CD14-positive monocyte (primary cell): ENCODE measurements around the gene DNAH9. TPM values are rescaled to one million over a fixed set of nuclear protein-coding genes. Genes with fewer than 3 reads are reported as not detected.

Experiments used
- DNase-seq, 3 donors: peaks; one replicate each; pipeline ENCODE4 v3.0.0-alpha.2; 2011 to 2022
- H2AFZ ChIP-seq: 2 replicates; pipeline ENCODE4 v1.6.0; 2012; ENCODE audit warnings: mild to moderate bottlenecking, low read depth, low read length, inconsistent platforms; ENCODE audit not compliant: insufficient read depth, poor library complexity, severe bottlenecking
- H3K27ac ChIP-seq, 2 donors: 1 replicate in 1 of 2; 2 replicates in 1 of 2; pipeline ENCODE4 v1.5.1; 2012 to 2013; ENCODE audit warnings: low read length in 2 of 2, control low read depth in 1 of 2, inconsistent platforms in 1 of 2, low read depth in 1 of 2, mild to moderate bottlenecking in 1 of 2
- H3K27me3 ChIP-seq, 2 donors: one replicate each; pipeline versions ENCODE4 v1.6.0 to v1.6.1; 2011 to 2013; ENCODE audit warnings: low read length in 2 of 2; ENCODE audit not compliant: control insufficient read depth in 2 of 2, insufficient read depth in 2 of 2
- H3K36me3 ChIP-seq, 2 donors: replicated peaks in 1 of 2; 1 replicate in 1 of 2; 2 replicates in 1 of 2; pipeline versions ENCODE4 v1.5.1 to v1.6.1; 2012 to 2013; ENCODE audit warnings: low read length in 2 of 2, control low read depth in 1 of 2, inconsistent platforms in 1 of 2, mild to moderate bottlenecking in 1 of 2; ENCODE audit not compliant: insufficient read depth in 2 of 2, control insufficient read depth in 1 of 2
- H3K4me1 ChIP-seq, 2 donors: 1 replicate in 1 of 2; 2 replicates in 1 of 2; pipeline versions ENCODE4 v1.5.1 to v1.6.1; 2012 to 2013; ENCODE audit warnings: low read length in 2 of 2, control low read depth in 1 of 2, inconsistent platforms in 1 of 2, mild to moderate bottlenecking in 1 of 2, moderate library complexity in 1 of 2; ENCODE audit not compliant: insufficient read depth in 2 of 2, control insufficient read depth in 1 of 2
- H3K4me2 ChIP-seq: replicated peaks from 2 replicates; pipeline ENCODE3; 2012; ENCODE audit warnings: low read length, moderate library complexity, mild to moderate bottlenecking; ENCODE audit not compliant: poor library complexity, severe bottlenecking; ENCODE audit errors: extremely low read depth
- H3K4me3 ChIP-seq, 3 experiments: fragments of 200-600 bp in 1 of 3; sonication (generic) in 1 of 3; replicated peaks in 1 of 3; 1 replicate in 2 of 3; 2 replicates in 1 of 3; pipeline ENCODE4 v1.5.1; 2011 to 2013; ENCODE audit warnings: low read length in 3 of 3, mild to moderate bottlenecking in 3 of 3, control low read depth in 2 of 3, low read depth in 2 of 3, inconsistent platforms in 1 of 3, moderate library complexity in 1 of 3
- H3K79me2 ChIP-seq: 2 replicates; pipeline ENCODE4 v1.6.0; 2012; ENCODE audit warnings: mild to moderate bottlenecking, control low read depth, inconsistent platforms, low read length, moderate library complexity; ENCODE audit not compliant: insufficient read depth
- H3K9ac ChIP-seq: 2 replicates; pipeline ENCODE4 v1.6.0; 2017; ENCODE audit warnings: low read length, mild to moderate bottlenecking; ENCODE audit not compliant: insufficient read depth, poor library complexity, severe bottlenecking
- H3K9me3 ChIP-seq, 2 donors: replicated peaks in 1 of 2; 1 replicate in 1 of 2; 2 replicates in 1 of 2; pipeline versions ENCODE4 v1.5.1 to v1.6.1; 2012 to 2013; ENCODE audit warnings: low read length in 2 of 2, control low read depth in 1 of 2; ENCODE audit not compliant: control insufficient read depth in 1 of 2, insufficient read depth in 1 of 2
- H4K20me1 ChIP-seq: 2 replicates; pipeline ENCODE4 v1.6.0; 2012; ENCODE audit warnings: mild to moderate bottlenecking, low read length, control low read depth, moderate library complexity; ENCODE audit not compliant: insufficient read depth
- H3K27ac Mint-ChIP-seq, 7 donors: one replicate each; pipeline ENCODE4 v1.8.0; 2020; ENCODE audit warnings: mild to moderate bottlenecking in 7 of 7, mixed read lengths in 7 of 7, moderate library complexity in 6 of 7, inconsistent platforms in 2 of 7
- H3K27me3 Mint-ChIP-seq, 3 donors: one replicate each; pipeline ENCODE4 v1.8.0; 2021 to 2022; ENCODE audit warnings: low read depth in 3 of 3, mild to moderate bottlenecking in 3 of 3, mixed read lengths in 3 of 3, moderate library complexity in 3 of 3, inconsistent platforms in 1 of 3
- H3K36me3 Mint-ChIP-seq, 2 donors: one replicate each; pipeline ENCODE4 v1.8.0; 2020; ENCODE audit warnings: mixed read lengths in 2 of 2, inconsistent platforms in 1 of 2, mild to moderate bottlenecking in 1 of 2
- H3K4me1 Mint-ChIP-seq: one replicate; pipeline ENCODE4 v1.8.0; 2020; ENCODE audit warnings: mild to moderate bottlenecking, mixed read lengths
- H3K4me3 Mint-ChIP-seq, 2 donors: one replicate each; pipeline ENCODE4 v1.8.0; 2020; ENCODE audit warnings: mild to moderate bottlenecking in 2 of 2, mixed read lengths in 2 of 2, moderate library complexity in 1 of 2
- H3K9me3 Mint-ChIP-seq, 7 donors: one replicate each; pipeline ENCODE4 v1.8.0; 2020 to 2022; ENCODE audit warnings: mixed read lengths in 7 of 7, mild to moderate bottlenecking in 6 of 7, moderate library complexity in 6 of 7, inconsistent platforms in 2 of 7
- WGBS: methylation state at CpG from one replicate; pipeline ENCODE4 v1.1.5; 2013; ENCODE audit warnings: missing lambda C conversion rate; ENCODE audit not compliant: insufficient coverage; 5-methylcytosine and 5-hydroxymethylcytosine counted together
- intact Hi-C, 2 donors: fragments of 100-400 bp; cut with micrococcal nuclease; formaldehyde crosslinking; loops; one replicate each; pipeline versions ENCODE4 v1.15.0 to v1.15.1; 2023
- polyA plus RNA-seq, 3 donors: library from polyadenylated mRNA; depleted of rRNA in 1 of 3; unstranded in 2 of 3; stranded (reverse) in 1 of 3; fragments of 300-500 nt in 2 of 3; fragments of >200 nt in 1 of 3; fragmentation: Illumina TruSeq in 2 of 3; gene quantifications; 1 replicate in 2 of 3; 2 replicates in 1 of 3; pipeline ENCODE4 v1.2.3, GENCODE V29; 2012 to 2021
- TF ChIP-seq, protein P1 (sequence below): fragments of 200-600 bp; IDR thresholded peaks from one replicate; pipeline ENCODE4 v1.8.0; 2022; ENCODE audit warnings: antibody characterized with exemption, mild to moderate bottlenecking

Gene DNAH9
- polyA plus RNA-seq, 3 donors = not detected

DNA sequence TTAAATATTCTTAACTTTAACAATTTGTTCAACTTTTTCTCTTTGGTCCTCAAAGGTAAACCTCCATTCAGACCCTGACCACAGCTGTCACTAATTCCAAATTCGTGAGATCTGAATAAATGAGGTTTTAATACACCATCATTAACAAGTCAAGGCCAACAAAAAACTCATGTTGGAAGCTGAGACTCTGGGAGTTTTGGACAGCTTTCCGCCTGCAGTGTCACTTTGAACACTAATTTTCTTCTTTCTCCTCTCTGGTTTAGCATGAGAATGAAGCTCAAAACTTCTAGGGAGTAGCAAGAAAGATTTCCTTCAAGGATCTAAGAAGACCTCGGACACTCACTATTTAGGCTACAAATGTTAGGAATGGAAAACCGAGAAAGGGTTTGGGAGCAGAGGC is 32.7 kb upstream of the DNAH9 start:
- H3K4me1 Mint-ChIP-seq = no peaks in the 10 kb centered on the region
- Histone ChIP-seq H3K9me3 (peaks cover 16 to 23% of the 10 kb centered on the region in 2 donors), H3K4me3 (no peak overlapping the region), H3K9ac (no peak overlapping the region), H3K79me2 (no peaks in the 10 kb centered on the region), H3K36me3 (no peaks in the 10 kb centered on the region), H3K27me3 (no peaks in the 10 kb centered on the region), H2AFZ (no peak overlapping the region), H3K27ac (no peak overlapping the region), H4K20me1 (no peaks in the 10 kb centered on the region), H3K4me2 (no peak overlapping the region), H3K4me1 (no peaks in the 10 kb centered on the region)
- no CpG with 5 or more reads among the region's 4 CpGs for WGBS
- TF ChIP-seq, protein P1, sequence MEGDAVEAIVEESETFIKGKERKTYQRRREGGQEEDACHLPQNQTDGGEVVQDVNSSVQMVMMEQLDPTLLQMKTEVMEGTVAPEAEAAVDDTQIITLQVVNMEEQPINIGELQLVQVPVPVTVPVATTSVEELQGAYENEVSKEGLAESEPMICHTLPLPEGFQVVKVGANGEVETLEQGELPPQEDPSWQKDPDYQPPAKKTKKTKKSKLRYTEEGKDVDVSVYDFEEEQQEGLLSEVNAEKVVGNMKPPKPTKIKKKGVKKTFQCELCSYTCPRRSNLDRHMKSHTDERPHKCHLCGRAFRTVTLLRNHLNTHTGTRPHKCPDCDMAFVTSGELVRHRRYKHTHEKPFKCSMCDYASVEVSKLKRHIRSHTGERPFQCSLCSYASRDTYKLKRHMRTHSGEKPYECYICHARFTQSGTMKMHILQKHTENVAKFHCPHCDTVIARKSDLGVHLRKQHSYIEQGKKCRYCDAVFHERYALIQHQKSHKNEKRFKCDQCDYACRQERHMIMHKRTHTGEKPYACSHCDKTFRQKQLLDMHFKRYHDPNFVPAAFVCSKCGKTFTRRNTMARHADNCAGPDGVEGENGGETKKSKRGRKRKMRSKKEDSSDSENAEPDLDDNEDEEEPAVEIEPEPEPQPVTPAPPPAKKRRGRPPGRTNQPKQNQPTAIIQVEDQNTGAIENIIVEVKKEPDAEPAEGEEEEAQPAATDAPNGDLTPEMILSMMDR = no peak
- H3K4me3 Mint-ChIP-seq = no peak overlapping the region
- DNase-seq = no peak
- peaks cover 5 to 16% (median 13%) of the 10 kb centered on the region in 7 donors for H3K9me3 Mint-ChIP-seq
- intact Hi-C loops = no loop called here
- no peaks in the 10 kb centered on the region for H3K36me3 Mint-ChIP-seq
- H3K27me3 Mint-ChIP-seq = no peaks in the 10 kb centered on the region
- no peak overlapping the region for H3K27ac Mint-ChIP-seq

DNA sequence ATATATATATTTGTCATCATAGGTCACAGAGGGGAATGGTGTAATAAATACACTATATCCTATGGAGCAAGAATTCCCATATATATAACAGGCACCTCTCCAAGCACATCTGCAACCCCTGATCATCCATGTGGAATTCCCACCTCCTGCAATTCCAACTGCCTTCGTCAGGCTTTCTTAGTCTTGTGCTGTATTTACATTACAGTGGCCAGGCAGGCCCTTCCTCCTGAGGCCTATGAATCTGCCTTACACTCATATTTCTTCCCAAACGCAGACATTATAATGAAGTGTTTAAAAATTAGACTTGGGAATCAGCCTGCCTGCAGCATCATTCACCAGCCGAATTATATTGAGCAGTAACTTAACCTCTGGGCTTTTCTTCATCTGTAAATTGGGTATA is 19.3 kb upstream of the DNAH9 start:
- Histone ChIP-seq H3K27ac (no peak overlapping the region), H3K4me1 (no peaks in the 10 kb centered on the region), H3K27me3 (no peaks in the 10 kb centered on the region), H3K79me2 (no peaks in the 10 kb centered on the region), H3K4me3 (no peak overlapping the region), H3K9ac (no peak overlapping the region), H4K20me1 (no peaks in the 10 kb centered on the region), H3K9me3 (peaks cover 19 to 23% of the 10 kb centered on the region in 2 donors), H3K4me2 (no peak overlapping the region), H3K36me3 (no peaks in the 10 kb centered on the region), H2AFZ (no peak overlapping the region)
- H3K36me3 Mint-ChIP-seq = no peaks in the 10 kb centered on the region
- H3K27ac Mint-ChIP-seq = no peak overlapping the region
- no CpG with 5 or more reads among the region's 3 CpGs for WGBS
- H3K4me1 Mint-ChIP-seq = no peaks in the 10 kb centered on the region
- H3K27me3 Mint-ChIP-seq = no peaks in the 10 kb centered on the region
- DNase-seq = no peak
- TF ChIP-seq, protein P1 = no peak
- no peak overlapping the region for H3K4me3 Mint-ChIP-seq
- intact Hi-C loops = no loop called here
- H3K9me3 Mint-ChIP-seq = peaks cover 11 to 28% (median 21%) of the 10 kb centered on the region in 7 donors
